Measurements from ENCODE around the gene CNGA3. TPM values are rescaled to one million over a fixed set of nuclear protein-coding genes. Genes with fewer than 3 reads are reported as not detected.

Gene CNGA3
- total and polyA plus RNA-seq, 2 experiments from 2014 or later = not detected

- ATAC-seq = no peak
- H3K4me1 ChIP-seq (ENCODE audit: insufficient read depth) = peaks cover 3% of the 10 kb centered on the region; the same call in 1 of the 2 replicates
- no peaks in the 10 kb centered on the region for H3K27me3 ChIP-seq (ENCODE audit: insufficient read depth)
- no peaks in the 10 kb centered on the region for H3K79me2 ChIP-seq (replicated peaks; ENCODE audit: insufficient read depth)
- H2AFZ ChIP-seq = no peak overlapping the region
- no peak overlapping the region for H3K27ac ChIP-seq (ENCODE audit: low read depth)
- Mint-ChIP-seq H3K4me3 (no peak overlapping the region), H3K4me1 (peaks cover 6% of the 10 kb centered on the region; the same call in 2 of the 3 replicates), H3K36me3 (ENCODE audit: low read depth) (no peaks in the 10 kb centered on the region), H3K27me3 (ENCODE audit: insufficient read depth, low read depth, poor library complexity) (peaks cover 9% of the 10 kb centered on the region), H3K27ac (no peak overlapping the region), H3K9me3 (no peaks in the 10 kb centered on the region; the same call in 2 of the 3 replicates)
- no peaks in the 10 kb centered on the region for H3K9me2 ChIP-seq (ENCODE audit: insufficient read depth)
- H3K4me3 ChIP-seq = no peak overlapping the region
- no peaks in the 10 kb centered on the region for H4K20me1 ChIP-seq (replicated peaks; ENCODE audit: insufficient read depth)
- H3K4me2 ChIP-seq = no peak overlapping the region
- TF ChIP-seq ETS1 (IDR thresholded peaks at IDR 0.05) = no peak
- TF ChIP-seq REST (IDR thresholded peaks at IDR 0.05; ENCODE audit: unreplicated experiment) = no peak
- no peak for TF ChIP-seq NANOG (IDR thresholded peaks at IDR 0.05; ENCODE audit: borderline replicate concordance)
- TF ChIP-seq ZNF331 (CRISPR knock-in tag; IDR thresholded peaks at IDR 0.05; ENCODE audit: low read depth) = no peak
- no peak for TF ChIP-seq ZNF462 (CRISPR knock-in tag; IDR thresholded peaks at IDR 0.05)
- no peak for TF ChIP-seq EZH2phosphoT487 (IDR thresholded peaks at IDR 0.05; ENCODE audit: unreplicated experiment)
- TF ChIP-seq, protein P1, sequence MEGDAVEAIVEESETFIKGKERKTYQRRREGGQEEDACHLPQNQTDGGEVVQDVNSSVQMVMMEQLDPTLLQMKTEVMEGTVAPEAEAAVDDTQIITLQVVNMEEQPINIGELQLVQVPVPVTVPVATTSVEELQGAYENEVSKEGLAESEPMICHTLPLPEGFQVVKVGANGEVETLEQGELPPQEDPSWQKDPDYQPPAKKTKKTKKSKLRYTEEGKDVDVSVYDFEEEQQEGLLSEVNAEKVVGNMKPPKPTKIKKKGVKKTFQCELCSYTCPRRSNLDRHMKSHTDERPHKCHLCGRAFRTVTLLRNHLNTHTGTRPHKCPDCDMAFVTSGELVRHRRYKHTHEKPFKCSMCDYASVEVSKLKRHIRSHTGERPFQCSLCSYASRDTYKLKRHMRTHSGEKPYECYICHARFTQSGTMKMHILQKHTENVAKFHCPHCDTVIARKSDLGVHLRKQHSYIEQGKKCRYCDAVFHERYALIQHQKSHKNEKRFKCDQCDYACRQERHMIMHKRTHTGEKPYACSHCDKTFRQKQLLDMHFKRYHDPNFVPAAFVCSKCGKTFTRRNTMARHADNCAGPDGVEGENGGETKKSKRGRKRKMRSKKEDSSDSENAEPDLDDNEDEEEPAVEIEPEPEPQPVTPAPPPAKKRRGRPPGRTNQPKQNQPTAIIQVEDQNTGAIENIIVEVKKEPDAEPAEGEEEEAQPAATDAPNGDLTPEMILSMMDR (conservative IDR thresholded peaks at IDR 0.05; ENCODE audit: low read depth in 2 of 2) = no peak
- TF ChIP-seq EZH2 (IDR thresholded peaks at IDR 0.05; ENCODE audit: low read depth, unreplicated experiment) = no peak
- TF ChIP-seq JUNB (IDR thresholded peaks at IDR 0.05; ENCODE audit: unreplicated experiment) = no peak
- no peak for TF ChIP-seq CREB1 (CRISPR knock-in tag; IDR thresholded peaks at IDR 0.05; ENCODE audit: low read depth)
- no peak for TF ChIP-seq STAT1 (IDR thresholded peaks at IDR 0.05; ENCODE audit: unreplicated experiment)
- no peak for TF ChIP-seq ZNF114 (CRISPR knock-in tag; IDR thresholded peaks at IDR 0.05)
- no peak for TF ChIP-seq POLR2AphosphoS5 (IDR thresholded peaks at IDR 0.05; ENCODE audit: low read depth)
- no peaks in the 10 kb centered on the region for H3K36me3 ChIP-seq (ENCODE audit: insufficient read depth)
- no peak for DNase-seq (ENCODE audit: low spot score)
- H3F3A ChIP-seq (replicated peaks; ENCODE audit: low read depth) = no peaks in the 10 kb centered on the region
These were observed 31.3 kb downstream of the CNGA3 start for GRCh38 chr2:98377544-98377943.

All from GM23338 (cell line).